Keratinocyte (primary cell): ENCODE results near the gene DALRD3.

Source experiments
- CTCF ChIP-seq, 3 experiments: IDR thresholded peaks in 1 of 3; conservative IDR thresholded peaks in 1 of 3; optimal IDR thresholded peaks in 1 of 3; 2 replicates in 2 of 3; 3 replicates in 1 of 3; pipeline versions ENCODE3 to v1.5.1; 2011; ENCODE audit warnings: low read length in 3 of 3, mild to moderate bottlenecking in 3 of 3, moderate library complexity in 2 of 3, control low read depth in 1 of 3, inconsistent platforms in 1 of 3; ENCODE audit not compliant: insufficient read depth in 2 of 3; ENCODE audit errors: extremely low read depth in 1 of 3
- EZH2 ChIP-seq: IDR thresholded peaks from one replicate; pipeline ENCODE4 v1.6.1; 2012; ENCODE audit warnings: inconsistent platforms, mild to moderate bottlenecking, low read length, moderate library complexity

- TF ChIP-seq EZH2 (no peak), CTCF (optimal IDR thresholded peaks at IDR 0.05 in 1 of 3, IDR thresholded peaks at IDR 0.05 in 1 of 3, conservative IDR thresholded peaks at IDR 0.05 in 1 of 3; ENCODE audit: extremely low read depth in 1 of 3, insufficient read depth in 2 of 3, low read length in 3 of 3) (no peak)
Measured at GRCh38 chr3:49016414-49017228, 1.8 kb downstream of the DALRD3 start.
